ENCODE measurements around the gene XRCC5. TPM values are rescaled to one million over a fixed set of nuclear protein-coding genes. Genes with fewer than 3 reads are reported as not detected.

Gene XRCC5
- total and polyA plus RNA-seq, 4 experiments from 2014 or later = 235 to 348 (median 273) TPM

DNA sequence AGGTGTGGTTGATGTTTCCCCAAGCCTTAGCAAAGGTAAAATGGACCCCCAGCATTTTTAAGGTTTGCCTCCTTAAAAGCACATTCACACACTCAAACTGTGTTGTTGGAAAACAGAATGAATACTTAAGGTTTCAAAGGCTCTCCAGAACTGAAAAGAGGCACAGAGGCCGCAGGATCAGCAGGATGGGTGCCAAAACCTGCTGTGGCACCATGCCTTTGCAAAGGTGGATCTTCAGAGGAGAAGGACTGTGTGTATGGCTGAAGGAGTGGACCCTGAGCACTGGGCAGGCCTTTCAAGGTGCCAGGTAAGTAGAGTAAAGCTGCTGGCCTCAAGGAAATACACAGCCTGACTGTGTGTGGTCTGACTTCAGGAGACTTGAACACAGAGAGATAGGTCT, 127.3 kb downstream of the XRCC5 start:
- no peaks in the 10 kb centered on the region for H3K36me3 ChIP-seq (ENCODE audit: insufficient read depth, low read length)
- peaks cover 0 to 1% of the 10 kb centered on the region in 2 donors for H3K27me3 Mint-ChIP-seq
- no peak overlapping the region for H3K4me3 Mint-ChIP-seq
- H3K36me3 Mint-ChIP-seq = peaks cover 5 to 15% of the 10 kb centered on the region in 2 donors
- intact Hi-C loops (cut with micrococcal nuclease) = no loop called here
- H3K9me3 Mint-ChIP-seq = peaks cover 0 to 23% (median 14%) of the 10 kb centered on the region in 8 donors
- H3K27me3 ChIP-seq (ENCODE audit: insufficient read depth, low read length) = no peaks in the 10 kb centered on the region
- no peaks in the 10 kb centered on the region for H3K4me1 Mint-ChIP-seq
- ChIA-PET POLR2A (ENCODE audit: partially characterized antibody) (no interaction called here), CTCF (ENCODE audit: partially characterized antibody) (no interaction called here)
- no peak overlapping the region for H3K27ac ChIP-seq (ENCODE audit: low read depth, low read length)
- DNase-seq = no peak
- H3K9me3 ChIP-seq (ENCODE audit: control insufficient read depth in 1 of 2, low read length in 2 of 2) = peaks cover 0 to 4% of the 10 kb centered on the region in 2 donors
- H3K27ac Mint-ChIP-seq = no peak overlapping the region
- no peak overlapping the region for H3K4me3 ChIP-seq (ENCODE audit: low read length in 2 of 2)
- H3K4me1 ChIP-seq (ENCODE audit: insufficient read depth, low read length) = no peaks in the 10 kb centered on the region

DNA sequence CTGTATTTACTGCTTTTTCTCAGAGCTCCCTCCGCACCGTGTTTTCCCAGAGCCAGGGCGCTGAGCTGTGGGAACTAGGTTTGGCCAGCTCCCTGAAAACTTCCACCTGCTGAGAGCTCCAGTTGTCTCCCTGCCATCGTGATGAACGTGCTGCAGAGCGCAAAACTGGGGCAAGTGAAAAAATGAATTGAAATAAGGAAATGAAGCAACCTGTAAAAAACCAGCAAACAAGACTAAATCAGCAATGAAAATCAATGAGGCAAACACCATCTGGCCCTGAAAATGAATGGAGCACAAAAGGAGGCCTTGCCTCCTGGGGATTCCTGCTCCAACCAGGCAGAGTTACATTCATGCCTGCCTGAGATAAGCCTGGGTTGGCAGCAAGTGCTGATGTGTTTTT, 133.2 kb downstream of the XRCC5 start:
- ChIA-PET CTCF (ENCODE audit: partially characterized antibody) (interaction anchor here (0.6 kb wide), 1 partner anchor 9 kb away, joined by 3 read pairs; no protein-coding TSS in a partner anchor), POLR2A (ENCODE audit: partially characterized antibody) (no interaction called here)
- Mint-ChIP-seq H3K9me3 (peaks cover 0 to 4% (median 0%) of the 10 kb centered on the region in 8 donors), H3K36me3 (no peaks in the 10 kb centered on the region), H3K27me3 (peaks cover 0 to 1% of the 10 kb centered on the region in 2 donors), H3K4me1 (peaks cover 0 to 4% (median 0%) of the 10 kb centered on the region in 4 donors), H3K4me3 (no peak overlapping the region), H3K27ac (no peak overlapping the region)
- H3K36me3 ChIP-seq (ENCODE audit: insufficient read depth, low read length) = no peaks in the 10 kb centered on the region
- H3K27ac ChIP-seq (ENCODE audit: low read depth, low read length) = no peak overlapping the region
- intact Hi-C loops (cut with micrococcal nuclease) = no loop called here
- no peaks in the 10 kb centered on the region for H3K4me1 ChIP-seq (ENCODE audit: insufficient read depth, low read length)
- no peaks in the 10 kb centered on the region for H3K9me3 ChIP-seq (ENCODE audit: control insufficient read depth in 1 of 2, low read length in 2 of 2)
- H3K27me3 ChIP-seq (ENCODE audit: insufficient read depth, low read length) = no peaks in the 10 kb centered on the region
- no peak overlapping the region for H3K4me3 ChIP-seq (ENCODE audit: low read length in 2 of 2)
- DNase-seq = no peak

DNA sequence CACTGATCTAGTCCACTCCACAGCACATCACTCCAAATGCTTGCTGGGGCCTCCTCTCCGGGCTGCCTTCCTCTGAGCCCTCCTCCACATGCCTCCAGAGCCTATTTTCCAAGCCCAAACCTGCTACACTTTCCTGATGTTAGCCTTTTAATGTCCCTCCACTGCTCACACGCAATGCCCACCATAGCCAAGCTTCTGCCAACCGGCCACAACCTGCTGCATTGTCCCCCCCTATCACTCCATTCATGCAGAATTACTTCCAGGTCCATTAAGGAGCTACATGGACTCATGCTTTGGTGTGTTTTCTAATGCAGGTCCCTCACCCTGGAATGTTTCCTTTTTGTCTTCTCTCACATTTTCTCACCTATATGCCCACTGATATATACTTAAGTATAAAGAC, 133.9 kb downstream of the XRCC5 start:
- POLR2A ChIA-PET (ENCODE audit: partially characterized antibody) = no interaction called here

DNA sequence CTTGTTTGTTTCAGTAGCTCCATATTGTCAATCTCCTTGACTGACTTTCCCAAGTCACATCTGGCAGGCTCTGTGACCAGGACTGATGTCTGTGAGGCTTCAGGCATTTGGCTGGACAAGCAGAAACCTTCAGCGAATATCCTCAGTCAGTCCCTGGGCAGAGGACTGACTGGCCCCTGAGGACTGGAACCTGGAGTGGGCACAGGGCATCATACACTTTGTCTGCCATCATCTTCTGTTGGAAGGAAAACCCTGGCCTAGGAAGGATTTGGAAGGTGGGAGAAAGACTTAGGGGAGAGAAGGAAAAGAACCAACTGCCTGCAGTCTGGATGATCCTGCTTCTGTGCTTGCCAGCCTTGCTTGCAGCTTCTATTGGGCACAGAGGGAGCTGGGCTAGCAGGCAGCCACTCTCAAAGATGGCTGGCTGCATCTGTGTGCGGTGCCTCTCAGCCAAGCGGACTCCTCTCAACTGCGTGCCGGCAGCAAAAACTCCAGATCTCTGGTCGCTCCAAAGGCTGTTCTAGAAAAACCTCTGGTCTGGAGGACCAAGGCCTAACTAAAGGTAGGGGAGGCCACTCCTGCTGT, 136.3 kb downstream of the XRCC5 start:
- no peaks in the 10 kb centered on the region for H3K4me1 ChIP-seq (ENCODE audit: insufficient read depth, low read length)
- intact Hi-C loops (cut with micrococcal nuclease) = no loop called here
- H3K27me3 ChIP-seq (ENCODE audit: insufficient read depth, low read length) = no peaks in the 10 kb centered on the region
- peaks cover 0 to 1% of the 10 kb centered on the region in 2 donors for H3K27me3 Mint-ChIP-seq
- no peak overlapping the region for H3K4me3 ChIP-seq (ENCODE audit: low read length in 2 of 2)
- CTCF ChIA-PET (ENCODE audit: partially characterized antibody) = no interaction called here
- H3K27ac Mint-ChIP-seq = no peak overlapping the region
- H3K4me1 Mint-ChIP-seq = peaks cover 0 to 4% (median 0%) of the 10 kb centered on the region in 4 donors
- H3K27ac ChIP-seq (ENCODE audit: low read depth, low read length) = no peak overlapping the region
- POLR2A ChIA-PET (ENCODE audit: partially characterized antibody) = no interaction called here
- peaks cover 0 to 5% (median 3%) of the 10 kb centered on the region in 8 donors for H3K9me3 Mint-ChIP-seq
- no peaks in the 10 kb centered on the region for H3K36me3 ChIP-seq (ENCODE audit: insufficient read depth, low read length)
- no peaks in the 10 kb centered on the region for H3K9me3 ChIP-seq (ENCODE audit: control insufficient read depth in 1 of 2, low read length in 2 of 2)
- DNase-seq = no peak
- no peaks in the 10 kb centered on the region for H3K36me3 Mint-ChIP-seq
- H3K4me3 Mint-ChIP-seq = no peak overlapping the region

More for the DNA sequence above, 133.9 kb downstream of the XRCC5 start:
- intact Hi-C loops (cut with micrococcal nuclease) = no loop called here
- Mint-ChIP-seq H3K4me1 (peaks cover 0 to 4% (median 0%) of the 10 kb centered on the region in 4 donors), H3K36me3 (no peaks in the 10 kb centered on the region), H3K27me3 (peaks cover 0 to 1% of the 10 kb centered on the region in 2 donors), H3K27ac (peak overlapping the region in 2 of 7 donors; percentile 53 to 70), H3K9me3 (peaks cover 0 to 4% (median 0%) of the 10 kb centered on the region in 8 donors), H3K4me3 (no peak overlapping the region)
- H3K4me1 ChIP-seq (ENCODE audit: insufficient read depth, low read length) = no peaks in the 10 kb centered on the region
- no peak for DNase-seq
- CTCF ChIA-PET (ENCODE audit: partially characterized antibody) = interaction anchor here (0.6 kb wide), 1 partner anchor 9 kb away, joined by 3 read pairs; no protein-coding TSS in a partner anchor
- no peaks in the 10 kb centered on the region for H3K9me3 ChIP-seq (ENCODE audit: control insufficient read depth in 1 of 2, low read length in 2 of 2)
- no peak overlapping the region for H3K4me3 ChIP-seq (ENCODE audit: low read length in 2 of 2)
- H3K27ac ChIP-seq (ENCODE audit: low read depth, low read length) = no peak overlapping the region
- no peaks in the 10 kb centered on the region for H3K27me3 ChIP-seq (ENCODE audit: insufficient read depth, low read length)
- H3K36me3 ChIP-seq (ENCODE audit: insufficient read depth, low read length) = no peaks in the 10 kb centered on the region

DNA sequence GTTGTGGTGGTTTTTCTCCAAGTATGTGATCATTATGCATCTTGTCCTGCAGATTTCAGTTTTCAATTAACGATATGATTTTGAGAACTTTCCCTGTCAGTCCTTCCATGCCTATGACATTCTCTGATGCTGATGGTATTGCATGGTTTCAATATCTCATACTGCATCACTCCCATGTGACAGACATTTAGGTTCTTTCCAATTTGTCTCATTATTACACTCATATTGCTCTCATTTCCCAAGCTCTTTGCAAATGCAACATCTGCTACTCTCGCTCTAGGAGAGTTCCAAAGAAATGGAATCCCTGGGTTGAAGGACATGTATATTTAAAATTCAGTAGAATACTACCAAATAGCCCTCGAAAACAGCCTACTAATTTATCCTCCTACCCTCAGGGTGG, 137.6 kb downstream of the XRCC5 start:
- DNase-seq = no peak
- intact Hi-C loops (cut with micrococcal nuclease) = no loop called here
- Histone ChIP-seq H3K27ac (ENCODE audit: low read depth, low read length) (no peak overlapping the region), H3K9me3 (ENCODE audit: control insufficient read depth in 1 of 2, low read length in 2 of 2) (no peaks in the 10 kb centered on the region), H3K4me1 (ENCODE audit: insufficient read depth, low read length) (no peaks in the 10 kb centered on the region), H3K36me3 (ENCODE audit: insufficient read depth, low read length) (no peaks in the 10 kb centered on the region), H3K27me3 (ENCODE audit: insufficient read depth, low read length) (no peaks in the 10 kb centered on the region), H3K4me3 (ENCODE audit: low read length in 2 of 2) (no peak overlapping the region)
- Mint-ChIP-seq H3K4me3 (no peak overlapping the region), H3K27ac (no peak overlapping the region), H3K4me1 (peaks cover 0 to 4% (median 0%) of the 10 kb centered on the region in 4 donors), H3K27me3 (no peaks in the 10 kb centered on the region), H3K36me3 (no peaks in the 10 kb centered on the region), H3K9me3 (peaks cover 0 to 4% (median 1%) of the 10 kb centered on the region in 8 donors)
- ChIA-PET POLR2A (ENCODE audit: partially characterized antibody) (no interaction called here), CTCF (ENCODE audit: partially characterized antibody) (no interaction called here)

Other genes starting within 250 kb of the XRCC5 start
- gene MREG, start 95.8 kb upstream of the XRCC5 start, total RNA-seq = 1 to 10 TPM; 7.4 TPM
- 1 to 10 TPM in 1 of 2 donors, under 1 TPM in 1; 0.11 to 2.1 TPM for gene MREG, start 95.8 kb upstream of the XRCC5 start, polyA plus RNA-seq
- gene PECR, start 27.5 kb upstream of the XRCC5 start, total RNA-seq = 10 to 100 TPM; 16.8 to 20.6 TPM
- gene PECR, start 27.5 kb upstream of the XRCC5 start, polyA plus RNA-seq = 10 to 100 TPM; 30.7 to 36.6 TPM
- 1 to 10 TPM; 3.6 to 5.1 TPM for gene TMEM169, start 27.4 kb upstream of the XRCC5 start, total RNA-seq
- gene TMEM169, start 27.4 kb upstream of the XRCC5 start, polyA plus RNA-seq = 1 to 10 TPM; 2.0 to 2.4 TPM